Central memory CD8-positive, alpha-beta T cell (primary cell): ENCODE measurements around the gene DENND5A.
"Not testable (repeated sequence)": the region's sequence is repeated elsewhere in the genome, so short reads cannot be mapped to it uniquely, and the experiment has no call there.

Experiments
- ATAC-seq: fragments of 150-1000 bp; cut with Tn5 transposase; replicated peaks from 2 replicates; pipeline ENCODE4 v1.10.0; 2022; ENCODE audit warnings: mild to moderate bottlenecking, moderate FRiP score, moderate number of reproducible peaks; ENCODE audit not compliant: poor library complexity, severe bottlenecking; ENCODE audit errors: extremely low read depth
- DNase-seq, 2 donors: peaks; one replicate each; pipeline ENCODE4 v3.0.0; 2021; ENCODE audit warnings: low spot score in 2 of 2
- H3K27ac Mint-ChIP-seq: one replicate; pipeline ENCODE4 v1.8.0; 2022; ENCODE audit warnings: low read depth, mild to moderate bottlenecking, moderate library complexity, mixed read lengths
- H3K27me3 Mint-ChIP-seq: one replicate; pipeline ENCODE4 v1.8.0; 2022; ENCODE audit warnings: mixed read lengths
- H3K36me3 Mint-ChIP-seq: one replicate; pipeline ENCODE4 v1.8.0; 2022; ENCODE audit warnings: mild to moderate bottlenecking, moderate library complexity, mixed read lengths; ENCODE audit not compliant: insufficient read depth
- H3K4me1 Mint-ChIP-seq: one replicate; pipeline ENCODE4 v1.8.0; 2022; ENCODE audit warnings: mixed read lengths
- H3K4me3 Mint-ChIP-seq: one replicate; pipeline ENCODE4 v1.8.0; 2022; ENCODE audit warnings: mild to moderate bottlenecking, moderate library complexity, mixed read lengths
- H3K9me3 Mint-ChIP-seq: one replicate; pipeline ENCODE4 v1.8.0; 2022; ENCODE audit warnings: mixed read lengths

The DENND5A gene

GRCh38 chr11:9220853-9221252 is 44.3 kb downstream of the DENND5A start:
- not testable (repeated sequence) for H3K4me1 Mint-ChIP-seq, H3K27ac Mint-ChIP-seq, DNase-seq, H3K36me3 Mint-ChIP-seq, H3K27me3 Mint-ChIP-seq, ATAC-seq, H3K9me3 Mint-ChIP-seq, H3K4me3 Mint-ChIP-seq

GRCh38 chr11:9219572-9219971 is 45.6 kb downstream of the DENND5A start:
- ATAC-seq = no peak
- Mint-ChIP-seq H3K4me3 (no peak overlapping the region), H3K4me1 (peaks cover 8% of the 10 kb centered on the region), H3K36me3 (peaks cover 2% of the 10 kb centered on the region), H3K27ac (no peak overlapping the region), H3K9me3 (no peaks in the 10 kb centered on the region), H3K27me3 (no peaks in the 10 kb centered on the region)
- no peak for DNase-seq

GRCh38 chr11:9219115-9219514 is 46.0 kb downstream of the DENND5A start:
- Mint-ChIP-seq H3K4me1 (peaks cover 12% of the 10 kb centered on the region), H3K4me3 (no peak overlapping the region), H3K9me3 (no peaks in the 10 kb centered on the region), H3K27me3 (no peaks in the 10 kb centered on the region), H3K27ac (no peak overlapping the region), H3K36me3 (peaks cover 2% of the 10 kb centered on the region)
- DNase-seq (no peak), ATAC-seq (no peak)

- H3K36me3 Mint-ChIP-seq = peaks cover 2% of the 10 kb centered on the region
- ATAC-seq (no peak), DNase-seq (no peak)
- no peak overlapping the region for H3K4me3 Mint-ChIP-seq
- H3K9me3 Mint-ChIP-seq = no peaks in the 10 kb centered on the region
- no peak overlapping the region for H3K27ac Mint-ChIP-seq
- H3K27me3 Mint-ChIP-seq = no peaks in the 10 kb centered on the region
- peaks cover 30% of the 10 kb centered on the region for H3K4me1 Mint-ChIP-seq
These were observed 50.4 kb downstream of the DENND5A start for GRCh38 chr11:9214765-9215164.

- DNase-seq (no peak), ATAC-seq (no peak)
- H3K27ac Mint-ChIP-seq = no peak overlapping the region
- no peak overlapping the region for H3K4me3 Mint-ChIP-seq
- H3K9me3 Mint-ChIP-seq = no peaks in the 10 kb centered on the region
- no peaks in the 10 kb centered on the region for H3K27me3 Mint-ChIP-seq
- no peaks in the 10 kb centered on the region for H3K36me3 Mint-ChIP-seq
- H3K4me1 Mint-ChIP-seq = peaks cover 46% of the 10 kb centered on the region
These were observed 53.8 kb downstream of the DENND5A start for GRCh38 chr11:9211322-9211721.

GRCh38 chr11:9210922-9211320 is 54.2 kb downstream of the DENND5A start:
- peaks cover 46% of the 10 kb centered on the region for H3K4me1 Mint-ChIP-seq
- H3K27ac Mint-ChIP-seq = no peak overlapping the region
- DNase-seq (no peak), ATAC-seq (no peak)
- no peaks in the 10 kb centered on the region for H3K27me3 Mint-ChIP-seq
- no peaks in the 10 kb centered on the region for H3K9me3 Mint-ChIP-seq
- no peaks in the 10 kb centered on the region for H3K36me3 Mint-ChIP-seq
- H3K4me3 Mint-ChIP-seq = no peak overlapping the region

- no peaks in the 10 kb centered on the region for H3K36me3 Mint-ChIP-seq
- peaks cover 44% of the 10 kb centered on the region for H3K4me1 Mint-ChIP-seq
- H3K9me3 Mint-ChIP-seq = no peaks in the 10 kb centered on the region
- H3K27ac Mint-ChIP-seq = no peak overlapping the region
- no peak for ATAC-seq
- H3K27me3 Mint-ChIP-seq = no peaks in the 10 kb centered on the region
- no peak for DNase-seq
- H3K4me3 Mint-ChIP-seq = no peak overlapping the region
These were observed 54.8 kb downstream of the DENND5A start for GRCh38 chr11:9210224-9210921.

GRCh38 chr11:9209604-9210003 is 55.5 kb downstream of the DENND5A start:
- not testable (repeated sequence) for H3K36me3 Mint-ChIP-seq, H3K27ac Mint-ChIP-seq, ATAC-seq, H3K27me3 Mint-ChIP-seq, H3K9me3 Mint-ChIP-seq, DNase-seq, H3K4me3 Mint-ChIP-seq
- H3K4me1 Mint-ChIP-seq = peaks cover 38% of the 10 kb centered on the region

GRCh38 chr11:9208726-9209501 is 56.2 kb downstream of the DENND5A start:
- ATAC-seq (no peak), DNase-seq (no peak)
- Mint-ChIP-seq H3K27ac (no peak overlapping the region), H3K9me3 (no peaks in the 10 kb centered on the region), H3K4me1 (peaks cover 32% of the 10 kb centered on the region), H3K36me3 (no peaks in the 10 kb centered on the region), H3K27me3 (no peaks in the 10 kb centered on the region), H3K4me3 (no peak overlapping the region)

- no peak for DNase-seq
- ATAC-seq = no peak
- Mint-ChIP-seq H3K27ac (no peak overlapping the region), H3K27me3 (no peaks in the 10 kb centered on the region), H3K4me3 (no peak overlapping the region), H3K36me3 (no peaks in the 10 kb centered on the region), H3K9me3 (no peaks in the 10 kb centered on the region), H3K4me1 (peaks cover 28% of the 10 kb centered on the region)
These were observed 57.9 kb downstream of the DENND5A start for GRCh38 chr11:9207229-9207628.

- Mint-ChIP-seq H3K36me3 (no peaks in the 10 kb centered on the region), H3K4me1 (peaks cover 20% of the 10 kb centered on the region), H3K27ac (no peak overlapping the region), H3K4me3 (no peak overlapping the region), H3K9me3 (no peaks in the 10 kb centered on the region), H3K27me3 (no peaks in the 10 kb centered on the region)
- DNase-seq (no peak), ATAC-seq (no peak)
These were observed 58.7 kb downstream of the DENND5A start for GRCh38 chr11:9206496-9206895.

- no peaks in the 10 kb centered on the region for H3K27me3 Mint-ChIP-seq
- H3K4me1 Mint-ChIP-seq = peaks cover 16% of the 10 kb centered on the region
- DNase-seq (no peak), ATAC-seq (no peak)
- H3K27ac Mint-ChIP-seq = no peak overlapping the region
- H3K36me3 Mint-ChIP-seq = no peaks in the 10 kb centered on the region
- H3K4me3 Mint-ChIP-seq = no peak overlapping the region
- H3K9me3 Mint-ChIP-seq = no peaks in the 10 kb centered on the region
These were observed 61.3 kb downstream of the DENND5A start for GRCh38 chr11:9203691-9204311.
